Measurements from ENCODE around the gene KIAA1217.

DNA sequence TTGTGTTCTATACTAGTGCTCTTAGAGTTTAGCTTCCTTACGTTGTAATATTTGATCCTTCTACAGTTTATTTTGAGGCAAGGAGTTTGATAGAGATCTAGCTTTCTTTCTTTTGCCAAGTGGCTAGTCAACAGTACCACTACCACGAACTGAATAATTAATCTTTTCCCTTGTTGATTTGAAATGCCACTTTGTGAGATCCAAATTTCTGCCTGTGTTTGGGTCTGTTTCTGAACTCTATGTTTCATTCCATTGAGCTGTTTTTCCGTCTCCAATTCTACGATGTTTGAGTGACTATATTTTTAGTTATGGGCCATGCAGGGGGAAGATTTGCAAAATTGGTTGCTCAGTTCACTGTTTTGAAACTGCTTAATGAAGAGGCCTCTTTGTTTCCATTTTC, 134.7 kb downstream of the KIAA1217 start:
- TF ChIP-seq SIN3A (IDR thresholded peaks at IDR 0.05; ENCODE audit: borderline replicate concordance, insufficient read depth, low read length), result no peak
- TF ChIP-seq TAF1 (IDR thresholded peaks at IDR 0.05; ENCODE audit: borderline replicate concordance, insufficient read depth, low read length), result no peak

Data from PFSK-1 (cell line).